UCSD-AML1 (cell line): ENCODE measurements around the gene TYW1.
"Not testable (repeated sequence)": the region's sequence is repeated elsewhere in the genome, so short reads cannot be mapped to it uniquely, and the experiment has no call there.

Experiments
- DNase-seq: peaks from one replicate; lab custom pipeline; 2025; ENCODE audit not compliant: unreplicated experiment; lab: John Stamatoyannopoulos, UW

Gene TYW1

GRCh38 chr7:66996444-66997191 lies at the start of gene TYW1:
Gene TYW1, plus strand, starts transcription at chr7:66996833. Its CDS starts 146 bp downstream, at chr7:66996979.
- peak; percentile 89 for DNase-seq

GRCh38 chr7:66948480-66949109 lies 48.0 kb upstream of the TYW1 start:
- no peak for DNase-seq

GRCh38 chr7:66950311-66950710 lies 46.3 kb upstream of the TYW1 start:
- DNase-seq = no peak

GRCh38 chr7:66950763-66951162 lies 45.9 kb upstream of the TYW1 start:
- DNase-seq = no peak

GRCh38 chr7:66952343-66953043 lies 44.1 kb upstream of the TYW1 start:
- no peak for DNase-seq

GRCh38 chr7:66953044-66953427 lies 43.6 kb upstream of the TYW1 start:
- no peak for DNase-seq

GRCh38 chr7:66957595-66958290 lies 38.9 kb upstream of the TYW1 start:
- no peak for DNase-seq

- no peak for DNase-seq
These were observed 37.9 kb upstream of the TYW1 start for GRCh38 chr7:66958538-66959350.

GRCh38 chr7:66960192-66960591 lies 36.4 kb upstream of the TYW1 start:
- no peak for DNase-seq

- DNase-seq = no peak
These were observed 35.5 kb upstream of the TYW1 start for GRCh38 chr7:66961096-66961495.

GRCh38 chr7:66964411-66964810 lies 32.2 kb upstream of the TYW1 start:
- DNase-seq = no peak

GRCh38 chr7:66967029-66967428 lies 29.6 kb upstream of the TYW1 start:
- DNase-seq = no peak

GRCh38 chr7:66969001-66969400 lies 27.6 kb upstream of the TYW1 start:
- DNase-seq = not testable (repeated sequence)

- DNase-seq = peak; percentile 7
These were observed 26.3 kb upstream of the TYW1 start for GRCh38 chr7:66970310-66970709.

- no peak for DNase-seq
These were observed 21.5 kb upstream of the TYW1 start for GRCh38 chr7:66974986-66975590.

GRCh38 chr7:66978312-66978711 lies 18.3 kb upstream of the TYW1 start:
- not testable (repeated sequence) for DNase-seq

GRCh38 chr7:66979013-66979412 lies 17.6 kb upstream of the TYW1 start:
- DNase-seq = not testable (repeated sequence)

GRCh38 chr7:66980336-66980735 lies 16.3 kb upstream of the TYW1 start:
- DNase-seq = not testable (repeated sequence)

GRCh38 chr7:66989552-66989951 lies 7.1 kb upstream of the TYW1 start:
- not testable (repeated sequence) for DNase-seq

- not testable (repeated sequence) for DNase-seq
These were observed 2.6 kb upstream of the TYW1 start for GRCh38 chr7:66994051-66994450.
